HepG2 (cell line): ENCODE measurements around the gene EIF4E. TPM values are rescaled to one million over a fixed set of nuclear protein-coding genes. Genes with fewer than 3 reads are reported as not detected.

Experiments used
- ATF1 ChIP-seq: IDR thresholded peaks from 2 replicates; pipeline ENCODE4 v1.6.1; 2016; ENCODE audit warnings: mild to moderate bottlenecking, control low read depth
- EEA1 ChIP-seq: sonication (generic); formaldehyde crosslinking; IDR thresholded peaks from 2 replicates; pipeline ENCODE4 v1.5.1; 2020; ENCODE audit warnings: mild to moderate bottlenecking, missing genetic modification reagents, borderline replicate concordance
- FLYWCH1 ChIP-seq: sonication (generic); formaldehyde crosslinking; IDR thresholded peaks from 2 replicates; pipeline ENCODE4 v1.8.1; 2023; ENCODE audit warnings: mild to moderate bottlenecking, missing genetic modification reagents
- JDP2 ChIP-seq: sonication (generic); formaldehyde crosslinking; IDR thresholded peaks from 2 replicates; pipeline ENCODE4 v1.8.1; 2022; ENCODE audit warnings: missing genetic modification reagents, borderline replicate concordance
- JUND ChIP-seq: sonication (generic); formaldehyde crosslinking; IDR thresholded peaks from 2 replicates; pipeline ENCODE4 v1.8.0; 2022; ENCODE audit warnings: mild to moderate bottlenecking, missing genetic modification reagents
- MIER3 ChIP-seq: IDR thresholded peaks from 2 replicates; pipeline ENCODE4 v1.6.1; 2016; ENCODE audit warnings: missing compliant biosample characterization, borderline replicate concordance
- NCOA1 ChIP-seq: sonication (generic); formaldehyde crosslinking; IDR thresholded peaks from 2 replicates; pipeline ENCODE4 v1.9.0; 2021; ENCODE audit warnings: missing genetic modification reagents
- REXO4 ChIP-seq: sonication (generic); formaldehyde crosslinking; IDR thresholded peaks from 2 replicates; pipeline ENCODE4 v1.8.0; 2022; ENCODE audit warnings: missing genetic modification reagents, mild to moderate bottlenecking, borderline replicate concordance
- SALL1 ChIP-seq: sonication (generic); formaldehyde crosslinking; IDR thresholded peaks from 2 replicates; pipeline ENCODE4 v1.8.0; 2022; ENCODE audit warnings: mild to moderate bottlenecking, missing genetic modification reagents
- SOX6 ChIP-seq, 2 experiments: fragments of 450-650 bp in 1 of 2; sonication (generic) in 1 of 2; formaldehyde crosslinking in 1 of 2; IDR thresholded peaks; 2 replicates each; pipeline versions ENCODE4 v1.4.0 to v1.6.1; 2017 to 2020; ENCODE audit warnings: antibody characterized with exemption in 1 of 2, mild to moderate bottlenecking in 1 of 2, missing genetic modification reagents in 1 of 2
- TRIM24 ChIP-seq: sonication (generic); formaldehyde crosslinking; IDR thresholded peaks from 2 replicates; pipeline ENCODE4 v1.8.0; 2022; ENCODE audit warnings: mild to moderate bottlenecking, missing genetic modification reagents
- ZFP36L2 ChIP-seq: sonication (generic); formaldehyde crosslinking; IDR thresholded peaks from 2 replicates; pipeline ENCODE4 v1.4.0; 2020; ENCODE audit warnings: missing genetic modification reagents
- ZFP91 ChIP-seq: sonication (generic); formaldehyde crosslinking; IDR thresholded peaks from 2 replicates; pipeline ENCODE4 v1.9.0; 2022; ENCODE audit warnings: missing genetic modification reagents, mild to moderate bottlenecking, borderline replicate concordance
- ZMYM2 ChIP-seq: sonication (generic); formaldehyde crosslinking; IDR thresholded peaks from 2 replicates; pipeline ENCODE4 v1.8.0; 2022; ENCODE audit warnings: mild to moderate bottlenecking, missing genetic modification reagents
- ZNF12 ChIP-seq: sonication (generic); formaldehyde crosslinking; IDR thresholded peaks from 2 replicates; pipeline ENCODE4 v1.5.0; 2020; ENCODE audit warnings: missing genetic modification reagents
- ZNF18 ChIP-seq: sonication (generic); formaldehyde crosslinking; IDR thresholded peaks from 2 replicates; pipeline ENCODE4 v1.8.0; 2022; ENCODE audit warnings: mild to moderate bottlenecking, missing genetic modification reagents; ENCODE audit not compliant: insufficient replicate concordance
- ZNF343 ChIP-seq: sonication (generic); formaldehyde crosslinking; IDR thresholded peaks from 2 replicates; pipeline ENCODE4 v1.4.0; 2020; ENCODE audit warnings: mild to moderate bottlenecking, missing genetic modification reagents
- ZNF350 ChIP-seq: sonication (generic); formaldehyde crosslinking; IDR thresholded peaks from 2 replicates; pipeline ENCODE4 v1.4.0; 2020; ENCODE audit warnings: mild to moderate bottlenecking, low read depth, missing genetic modification reagents, borderline replicate concordance
- ZNF513 ChIP-seq: sonication (generic); formaldehyde crosslinking; conservative IDR thresholded peaks from 2 replicates; pipeline ENCODE4 v1.5.0; 2020; ENCODE audit warnings: missing genetic modification reagents
- ZNF572 ChIP-seq: sonication (generic); formaldehyde crosslinking; IDR thresholded peaks from 2 replicates; pipeline ENCODE4 v1.5.1; 2020; ENCODE audit warnings: mild to moderate bottlenecking, missing genetic modification reagents
- ZNF747 ChIP-seq: sonication (generic); formaldehyde crosslinking; IDR thresholded peaks from 2 replicates; pipeline ENCODE4 v1.8.1; 2023; ENCODE audit warnings: missing genetic modification reagents, mild to moderate bottlenecking, borderline replicate concordance
- ZNF878 ChIP-seq: sonication (generic); formaldehyde crosslinking; IDR thresholded peaks from 2 replicates; pipeline ENCODE4 v1.8.1; 2023; ENCODE audit warnings: mild to moderate bottlenecking, missing genetic modification reagents, moderate library complexity
- polyA plus RNA-seq, 8 experiments: library from polyadenylated mRNA; depleted of rRNA in 3 of 8; stranded (reverse) in 7 of 8; unstranded in 1 of 8; fragments of >200 nt; fragmentation: Illumina TruSeq in 4 of 8; extraction: Trizol in 4 of 8; gene quantifications; 2 replicates each; pipeline versions ENCODE4 v1.2.1 to v1.2.3, GENCODE V29; 2011 to 2016; ENCODE audit warnings: low read depth in 4 of 8, missing spikeins in 1 of 8, mixed read lengths in 1 of 8; ENCODE audit not compliant: insufficient read depth in 1 of 8
- total RNA-seq, 5 experiments: library from RNA; depleted of rRNA; stranded (reverse); fragments of >200 nt; fragmentation: Illumina TruSeq; extraction: Trizol; gene quantifications; 2 replicates each; pipeline ENCODE4 v1.2.3, GENCODE V29; 2016; ENCODE audit warnings: low read depth in 1 of 5
- TF ChIP-seq, protein P1 (sequence below): sonication (generic); formaldehyde crosslinking; IDR thresholded peaks from 2 replicates; pipeline ENCODE4 v1.9.0; 2021; ENCODE audit warnings: missing genetic modification reagents, mild to moderate bottlenecking, borderline replicate concordance

Gene EIF4E
- total and polyA plus RNA-seq, 2 of the 13 experiments (the other 11 are each of a cell fraction or from before 2014, with no cell fraction given) = 50.8 to 194 TPM

GRCh38 chr4:98928505-98929340, at the start of gene EIF4E (continued):
- TF ChIP-seq, protein P1, sequence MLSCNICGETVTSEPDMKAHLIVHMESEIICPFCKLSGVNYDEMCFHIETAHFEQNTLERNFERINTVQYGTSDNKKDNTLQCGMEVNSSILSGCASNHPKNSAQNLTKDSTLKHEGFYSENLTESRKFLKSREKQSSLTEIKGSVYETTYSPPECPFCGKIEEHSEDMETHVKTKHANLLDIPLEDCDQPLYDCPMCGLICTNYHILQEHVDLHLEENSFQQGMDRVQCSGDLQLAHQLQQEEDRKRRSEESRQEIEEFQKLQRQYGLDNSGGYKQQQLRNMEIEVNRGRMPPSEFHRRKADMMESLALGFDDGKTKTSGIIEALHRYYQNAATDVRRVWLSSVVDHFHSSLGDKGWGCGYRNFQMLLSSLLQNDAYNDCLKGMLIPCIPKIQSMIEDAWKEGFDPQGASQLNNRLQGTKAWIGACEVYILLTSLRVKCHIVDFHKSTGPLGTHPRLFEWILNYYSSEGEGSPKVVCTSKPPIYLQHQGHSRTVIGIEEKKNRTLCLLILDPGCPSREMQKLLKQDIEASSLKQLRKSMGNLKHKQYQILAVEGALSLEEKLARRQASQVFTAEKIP (CRISPR knock-in tag) = no peak
- TF ChIP-seq JUND (no peak), JDP2 (no peak), ZMYM2 (CRISPR knock-in tag) (0 out of 2 replicates have a peak, but pooled peaks have one; percentile 9), NCOA1 (CRISPR knock-in tag) (no peak), ZNF747 (CRISPR knock-in tag) (no peak; the same call in 1 of the 2 replicates), ZFP91 (CRISPR knock-in tag) (peak; percentile 86), ZNF18 (CRISPR knock-in tag) (peak; percentile 3), ZNF350 (peak; percentile 65), MIER3 (CRISPR knock-in tag) (no peak; the same call in 1 of the 2 replicates), FLYWCH1 (no peak), ZNF878 (CRISPR knock-in tag) (no peak), ZNF12 (CRISPR knock-in tag) (no peak), SOX6 (IDR thresholded peaks at IDR 0.05) (no peak), SOX6 (CRISPR knock-in tag; IDR thresholded peaks at IDR 0.05) (0 out of 2 replicates have a peak, but pooled peaks have one; percentile 14), ZNF343 (CRISPR knock-in tag) (no peak; the same call in 1 of the 2 replicates), ZNF572 (CRISPR knock-in tag) (no peak), EEA1 (CRISPR knock-in tag) (no peak), ZFP36L2 (CRISPR knock-in tag) (no peak), TRIM24 (CRISPR knock-in tag) (no peak), ZNF513 (no peak), SALL1 (CRISPR knock-in tag) (peak; percentile 41), ATF1 (no peak), REXO4 (no peak)
